Regular cardiac myocyte (primary cell): ENCODE results near the gene IDH3B. TPM values are rescaled to one million over a fixed set of nuclear protein-coding genes. Genes with fewer than 3 reads are reported as not detected.

ENCODE experiments used
- total RNA-seq: library from RNA; depleted of rRNA; stranded (reverse); fragments of >200 nt; gene quantifications from 2 replicates; pipeline ENCODE4 v1.2.3, GENCODE V29; 2014

The IDH3B gene
- total RNA-seq, result 55.2 and 84.7 TPM in 2 replicates

DNA sequence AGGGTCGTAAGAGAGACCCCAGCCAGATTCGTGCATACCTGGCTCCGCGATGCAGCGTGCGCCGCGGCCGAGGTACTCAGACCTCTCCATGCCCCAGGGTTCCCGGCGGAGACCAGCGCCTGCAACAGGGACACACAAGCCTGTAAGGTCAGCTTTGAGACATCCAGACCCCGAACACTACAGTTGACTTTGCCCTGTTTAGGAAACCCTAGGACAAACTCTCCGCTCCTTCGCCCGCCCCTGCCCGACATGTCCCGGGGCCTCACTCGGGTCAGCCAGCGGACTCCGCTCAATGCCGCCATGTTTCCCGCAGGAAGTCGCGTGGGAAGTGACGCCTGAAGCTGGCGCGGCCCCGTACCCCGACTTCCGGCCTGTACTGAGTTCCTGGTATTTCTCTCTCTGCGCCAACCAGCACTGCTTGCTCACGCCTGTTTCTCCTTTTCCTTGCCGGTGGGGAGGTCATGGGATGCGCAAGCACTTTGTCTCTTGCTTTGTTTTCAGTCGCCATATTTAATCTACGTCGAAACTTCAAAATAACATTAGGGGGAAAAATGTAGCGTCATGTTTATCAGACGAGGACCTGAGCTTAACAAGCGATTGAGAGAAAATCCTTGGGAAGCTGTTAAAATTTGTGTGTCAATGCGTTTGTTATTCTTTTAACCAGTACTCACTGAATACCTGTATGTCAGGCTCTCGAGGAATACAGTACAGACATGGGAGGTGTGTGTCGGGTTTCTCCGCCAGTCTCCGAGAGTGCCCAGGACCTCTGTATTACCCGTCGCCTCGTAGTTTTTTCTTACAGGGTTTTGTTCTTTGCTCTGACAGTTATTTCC is at the start of gene IDH3B:
IDH3B (minus strand) TSS at position 330 of the 833 bp plus-strand sequence; CDS start at position 302, 28 bp downstream.

GRCh38 chr20:2692036-2692885 is 28.2 kb upstream of the IDH3B start, which contains the start of gene EBF4:
Gene EBF4 (plus strand): TSS chr20:2692780. CDS start chr20:2693646, 866 bp downstream.

GRCh38 chr20:2651772-2652723 is 12.0 kb downstream of the IDH3B start, which contains the start of gene NOP56:
Gene NOP56 (plus strand): TSS chr20:2652632. CDS start chr20:2652661, 29 bp downstream.

Other genes starting within 250 kb of the IDH3B start
- 93.3 and 278 TPM in 2 replicates for gene SNRPB, start 193.4 kb downstream of the IDH3B start, total RNA-seq
- 14.4 and 15.9 TPM in 2 replicates for gene ZNF343, start 155.3 kb downstream of the IDH3B start, total RNA-seq
- not detected in 2 replicates for gene TMC2, start 127.6 kb downstream of the IDH3B start, total RNA-seq
- gene NOP56, start 11.6 kb downstream of the IDH3B start, total RNA-seq, result 112 and 257 TPM in 2 replicates
- gene EBF4, start 28.6 kb upstream of the IDH3B start, total RNA-seq, result under 0.01 and 0.56 TPM in 2 replicates
- 0.19 and 0.28 TPM in 2 replicates for gene CPXM1, start 136.4 kb upstream of the IDH3B start, total RNA-seq
- gene C20orf141, start 150.8 kb upstream of the IDH3B start, total RNA-seq, result not detected in 2 replicates
- not detected in 2 replicates for gene TMEM239, start 152.1 kb upstream of the IDH3B start, total RNA-seq
- 22.8 and 35.8 TPM in 2 replicates for gene PCED1A, start 176.4 kb upstream of the IDH3B start, total RNA-seq
- gene VPS16, start 176.5 kb upstream of the IDH3B start, total RNA-seq, result 44.5 and 52.9 TPM in 2 replicates
- 25.1 and 30.2 TPM in 2 replicates for gene PTPRA, start 209.3 kb upstream of the IDH3B start, total RNA-seq